Adrenal gland (tissue), 5 donors: Measurements from ENCODE around the gene SULT4A1.

Experiments used
- CTCF ChIP-seq, 6 experiments: fragments of 450-650 bp in 4 of 6; fragments of 200-600 bp in 2 of 6; sonication (generic) in 1 of 6; IDR thresholded peaks; 1 replicate in 5 of 6; 2 replicates in 1 of 6; pipeline versions ENCODE4 v1.5.1 to v1.8.0; 2016 to 2021; ENCODE audit warnings: antibody characterized with exemption in 6 of 6, mild to moderate bottlenecking in 2 of 6, moderate library complexity in 1 of 6
- POLR2A ChIP-seq, 2 donors: fragments of 450-650 bp; IDR thresholded peaks; one replicate each; pipeline ENCODE4 v1.6.1; 2017; ENCODE audit warnings: antibody characterized with exemption in 2 of 2, mild to moderate bottlenecking in 2 of 2, moderate library complexity in 1 of 2
- donor health status: DM: no; HTN: no; CAD: no.

GRCh38 chr22:43824724-43825420, 37.4 kb downstream of the SULT4A1 start:
- TF ChIP-seq CTCF (IDR thresholded peaks at IDR 0.05) (no peak), POLR2A (IDR thresholded peaks at IDR 0.05) (no peak)
